ENCODE measurements around the gene SORBS2.
"Not testable (repeated sequence)": the region's sequence is repeated elsewhere in the genome, so short reads cannot be mapped to it uniquely, and the experiment has no call there.

SORBS2 gene

DNA sequence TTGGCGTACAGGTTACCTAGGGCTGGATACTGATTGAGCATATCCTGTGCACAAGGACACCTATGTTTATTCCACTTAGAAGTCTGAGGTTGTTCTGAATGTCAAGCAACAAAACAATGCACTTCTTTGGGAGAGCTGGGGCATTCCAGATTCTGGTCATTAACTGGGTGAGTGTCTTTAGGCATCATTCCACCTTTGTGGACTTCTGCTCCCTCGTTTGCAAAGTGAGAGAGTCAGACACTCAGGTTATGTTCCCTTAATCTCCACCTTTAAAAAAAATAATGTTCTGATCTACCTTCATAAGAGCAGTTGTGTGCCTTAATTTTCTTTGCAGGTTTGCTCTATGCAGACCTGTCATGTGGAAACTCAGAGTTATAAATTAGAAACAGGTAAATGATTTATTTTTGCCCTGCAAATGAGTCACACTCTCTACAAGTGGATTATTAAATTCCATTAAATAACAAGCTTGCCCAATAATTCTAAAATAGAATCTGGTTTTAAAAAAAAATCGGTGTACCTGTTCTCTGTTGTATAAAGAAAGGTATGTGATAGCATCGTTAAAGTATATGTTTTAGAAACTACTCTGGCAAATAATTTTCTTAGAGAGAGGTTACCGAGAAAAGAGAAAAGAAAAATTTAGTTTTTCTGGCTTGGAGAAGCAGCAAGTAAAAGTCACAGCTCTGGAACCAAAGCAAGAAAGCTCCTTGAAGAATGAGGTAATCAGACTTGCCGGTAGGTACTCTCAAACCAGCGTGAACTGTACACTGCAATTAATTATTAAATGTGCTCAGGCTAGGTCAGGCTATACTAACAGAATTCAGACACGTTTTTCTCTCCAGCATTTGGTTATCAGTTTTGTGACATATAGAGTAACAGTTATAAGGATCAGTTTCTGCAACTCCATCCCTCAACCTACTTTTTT, 93.2 kb downstream of the SORBS2 start:
- FAIRE-seq = no peak

DNA sequence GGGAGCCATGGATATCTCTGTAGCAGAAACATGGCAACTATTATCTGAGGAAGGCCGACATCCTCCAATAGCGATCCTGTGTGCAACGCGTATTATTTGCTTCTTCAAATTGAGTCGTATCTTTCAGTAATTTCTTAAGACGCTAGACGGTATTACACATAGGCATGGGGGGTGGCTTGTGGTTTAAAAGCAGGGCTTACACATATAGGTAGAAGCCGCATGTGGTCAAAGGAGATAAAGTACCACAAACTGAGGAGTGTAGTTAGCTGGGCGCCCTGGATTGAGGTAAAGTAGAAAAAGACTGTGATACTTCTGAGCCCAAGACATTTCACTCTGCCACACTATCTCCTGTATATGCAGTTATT, 94.6 kb downstream of the SORBS2 start:
- no peak for FAIRE-seq

More for the DNA sequence above, 93.2 kb downstream of the SORBS2 start:
- DNase-seq (ENCODE audit: insufficient read length, low spot score) = no peak

DNA sequence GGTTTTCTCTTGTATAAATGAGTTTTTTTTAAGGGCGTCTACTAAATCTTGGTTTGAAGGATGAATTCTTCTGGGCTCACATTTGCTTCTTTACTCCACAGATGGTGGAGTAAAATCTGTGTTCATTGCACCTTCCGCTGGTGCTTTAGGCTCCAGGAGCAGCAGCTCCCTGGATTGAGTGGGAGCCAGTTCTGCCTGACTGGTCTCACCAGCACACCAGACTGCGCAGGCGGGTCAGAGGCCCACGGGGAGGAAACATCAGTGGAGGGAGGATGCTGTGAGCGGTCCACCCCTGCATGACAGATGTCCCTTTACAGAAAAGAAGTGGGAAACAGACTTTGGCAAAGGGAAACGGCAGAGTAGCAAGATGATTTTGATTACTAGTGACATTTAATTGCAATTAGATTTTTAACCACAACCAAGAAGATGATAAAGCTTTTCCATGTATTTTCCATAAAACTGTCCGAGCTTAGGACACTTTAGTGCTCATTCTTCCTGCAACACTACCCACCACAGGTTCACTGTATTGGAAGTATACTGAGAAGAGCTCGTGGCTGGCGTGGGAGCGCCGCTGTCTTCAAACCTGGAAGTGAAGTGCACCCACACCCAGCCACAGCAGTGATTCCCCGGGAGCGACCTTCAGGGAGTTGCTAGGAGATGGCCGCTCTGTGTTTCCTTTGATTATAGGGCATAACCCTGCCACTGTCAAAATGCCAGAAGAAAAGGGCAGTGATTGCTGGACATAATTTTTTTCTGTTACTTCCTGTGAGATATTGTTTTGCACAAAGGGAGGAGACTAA, 95.2 kb downstream of the SORBS2 start:
- FAIRE-seq = no peak

More for the DNA sequence above, 94.6 kb downstream of the SORBS2 start:
- no peak for DNase-seq (ENCODE audit: insufficient read length, low spot score)

DNA sequence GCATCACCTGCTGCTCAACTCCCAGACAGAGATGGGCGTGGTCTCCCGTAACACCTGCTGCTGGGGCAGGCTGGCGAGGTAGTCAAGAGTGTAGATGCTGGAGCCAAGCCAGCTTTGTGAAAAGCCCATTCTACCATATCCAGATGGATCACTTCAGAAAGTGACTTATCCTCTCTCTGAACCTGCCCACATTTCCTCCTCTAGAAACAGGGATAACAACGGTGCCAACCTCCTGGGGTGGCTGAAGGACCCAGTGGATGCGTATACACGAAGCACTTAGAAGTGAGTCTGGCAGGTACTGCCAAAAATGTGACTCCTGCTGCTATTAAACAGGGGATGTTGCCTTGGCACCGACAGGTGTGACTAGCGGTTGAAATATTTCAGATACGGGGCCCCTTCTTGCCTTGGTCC, 95.8 kb downstream of the SORBS2 start:
- FAIRE-seq (no peak), DNase-seq (ENCODE audit: insufficient read length, low spot score) (no peak)

More for the DNA sequence above, 95.2 kb downstream of the SORBS2 start:
- DNase-seq (ENCODE audit: insufficient read length, low spot score) = no peak

DNA sequence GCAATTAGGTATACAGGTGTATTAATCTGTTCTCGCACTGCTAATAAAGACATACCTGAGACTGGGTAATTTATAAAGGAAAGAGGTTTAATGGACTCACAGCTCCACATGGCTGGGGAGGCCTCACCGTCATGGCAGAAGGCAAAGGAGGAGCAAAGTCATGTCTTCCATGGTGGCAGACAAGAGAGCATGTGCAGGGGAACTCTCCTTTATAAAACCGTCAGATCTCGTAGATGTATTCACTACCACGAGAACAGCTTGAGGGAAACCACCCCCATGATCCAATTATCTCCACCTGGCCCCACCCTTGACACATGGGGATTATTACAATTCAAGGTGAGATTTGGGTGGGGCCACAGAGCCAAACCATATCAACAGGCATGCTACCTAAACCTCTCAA, 97.5 kb downstream of the SORBS2 start:
- not testable (repeated sequence) for FAIRE-seq; DNase-seq (ENCODE audit: insufficient read length, low spot score)

DNA sequence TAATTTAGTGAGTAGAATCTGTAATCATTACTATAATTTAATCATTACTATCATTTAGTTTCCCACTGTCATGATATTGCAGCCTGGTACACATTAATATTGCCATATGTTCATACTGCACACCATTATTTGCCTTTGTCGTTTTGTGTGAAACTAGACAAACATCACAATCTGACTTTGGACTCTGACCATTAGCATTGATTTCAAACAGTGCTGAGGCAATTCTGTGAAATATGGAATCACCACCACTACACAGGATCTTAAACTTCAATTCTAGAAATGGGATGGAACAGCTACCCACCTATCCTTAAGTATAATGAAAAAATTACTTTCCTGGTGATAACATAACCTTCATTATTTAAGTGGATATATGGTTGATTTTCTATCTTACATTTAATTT, 98.3 kb downstream of the SORBS2 start:
- FAIRE-seq (no peak), DNase-seq (ENCODE audit: insufficient read length, low spot score) (no peak)

DNA sequence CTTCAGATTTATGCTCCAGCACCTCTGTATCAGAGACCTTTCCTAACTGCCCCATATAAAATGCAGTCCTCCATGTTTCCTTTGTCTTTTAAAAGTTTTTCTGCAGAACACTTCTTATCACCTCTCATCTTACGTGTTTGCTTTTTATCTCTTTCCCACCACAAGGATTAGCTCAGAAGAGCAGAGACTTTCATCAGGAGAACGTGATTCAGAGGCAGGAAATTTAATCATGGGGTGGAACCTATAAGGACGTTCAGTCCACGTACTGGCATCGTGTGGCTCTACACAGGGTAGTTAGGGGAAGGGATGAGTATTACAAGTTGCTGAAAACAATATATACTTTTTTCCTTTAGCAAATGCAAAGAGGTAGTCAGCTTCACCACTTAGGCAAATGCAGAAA, 98.7 kb downstream of the SORBS2 start:
- DNase-seq (ENCODE audit: insufficient read length, low spot score) (no peak), FAIRE-seq (no peak)

DNA sequence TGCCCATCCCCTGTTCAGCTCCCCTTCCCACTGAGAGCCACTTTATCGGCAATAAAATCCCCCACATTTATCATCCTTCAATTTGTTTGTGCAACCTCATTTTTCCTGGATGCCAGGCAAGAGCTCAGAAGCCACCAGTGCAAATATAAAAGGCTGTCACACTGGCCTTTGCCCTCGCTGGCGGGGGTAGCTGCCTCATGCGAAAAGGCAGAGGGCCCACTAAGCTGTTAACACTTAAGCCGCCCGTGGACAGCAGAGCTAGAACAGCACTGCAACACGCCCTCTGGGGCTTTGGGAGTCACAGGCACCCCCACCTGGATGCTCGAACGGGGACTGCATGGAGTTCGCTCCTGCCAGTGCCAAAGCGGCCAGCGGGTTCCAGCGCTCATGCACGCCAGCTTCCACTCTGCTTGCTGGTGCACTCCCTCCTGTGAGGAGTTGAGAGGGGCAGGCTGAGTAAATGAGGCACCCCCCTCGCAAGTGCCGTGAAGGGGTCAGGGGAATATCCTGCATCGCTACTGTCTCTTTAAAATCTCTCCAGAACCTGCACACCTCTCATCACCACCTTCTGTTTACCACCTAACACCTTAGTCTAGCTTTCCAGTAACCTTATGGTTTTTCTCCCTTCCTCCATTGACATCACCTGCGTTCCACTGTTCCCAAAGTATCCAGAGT, 99.5 kb downstream of the SORBS2 start:
- no peak for FAIRE-seq

DNA sequence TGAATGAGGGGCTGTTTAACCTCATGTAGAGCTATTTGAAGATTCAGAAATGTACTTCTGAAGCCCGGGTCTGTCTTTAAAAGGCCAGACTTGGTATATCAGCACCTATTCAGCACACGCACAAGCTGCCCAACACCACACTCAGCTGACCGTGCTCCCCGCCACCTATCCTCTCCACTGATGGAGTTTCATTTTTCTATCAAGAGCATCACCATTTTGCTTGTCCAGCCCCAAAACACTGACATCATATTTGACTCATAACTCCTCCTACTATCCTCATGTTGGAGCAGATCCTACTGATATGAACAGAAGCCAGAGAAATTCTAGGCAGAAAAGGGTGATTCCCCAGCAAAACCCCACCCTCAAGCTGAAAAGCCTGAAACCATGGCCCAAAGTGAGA, 100.3 kb downstream of the SORBS2 start:
- DNase-seq (ENCODE audit: insufficient read length, low spot score) (no peak), FAIRE-seq (no peak)

More for the DNA sequence above, 99.5 kb downstream of the SORBS2 start:
- DNase-seq (ENCODE audit: insufficient read length, low spot score) = no peak

DNA sequence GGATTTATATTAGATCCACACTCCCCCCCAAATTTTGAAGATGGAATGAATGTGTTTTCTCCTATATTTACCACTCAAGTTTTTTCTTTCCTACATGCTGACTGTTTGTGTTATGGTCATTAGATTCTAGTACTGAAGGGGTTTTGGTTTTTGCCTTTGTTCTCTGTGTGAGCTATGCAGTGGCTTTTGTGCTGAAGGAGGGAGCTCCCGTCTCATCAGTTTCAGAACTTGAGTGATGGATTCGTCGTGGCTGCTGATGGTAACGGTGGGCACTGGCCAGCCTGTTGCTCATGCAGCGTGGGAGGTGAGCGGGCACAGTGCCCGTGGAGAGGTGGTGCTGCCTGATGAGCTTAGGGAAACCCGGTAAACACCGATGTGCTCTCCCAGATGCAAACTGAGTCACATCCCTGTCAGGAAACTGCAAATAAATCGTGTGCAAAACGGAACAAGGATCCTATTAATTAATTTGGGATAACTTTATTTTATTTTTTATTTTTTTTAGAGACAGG, 101.5 kb downstream of the SORBS2 start:
- DNase-seq (ENCODE audit: insufficient read length, low spot score) (no peak), FAIRE-seq (no peak)

DNA sequence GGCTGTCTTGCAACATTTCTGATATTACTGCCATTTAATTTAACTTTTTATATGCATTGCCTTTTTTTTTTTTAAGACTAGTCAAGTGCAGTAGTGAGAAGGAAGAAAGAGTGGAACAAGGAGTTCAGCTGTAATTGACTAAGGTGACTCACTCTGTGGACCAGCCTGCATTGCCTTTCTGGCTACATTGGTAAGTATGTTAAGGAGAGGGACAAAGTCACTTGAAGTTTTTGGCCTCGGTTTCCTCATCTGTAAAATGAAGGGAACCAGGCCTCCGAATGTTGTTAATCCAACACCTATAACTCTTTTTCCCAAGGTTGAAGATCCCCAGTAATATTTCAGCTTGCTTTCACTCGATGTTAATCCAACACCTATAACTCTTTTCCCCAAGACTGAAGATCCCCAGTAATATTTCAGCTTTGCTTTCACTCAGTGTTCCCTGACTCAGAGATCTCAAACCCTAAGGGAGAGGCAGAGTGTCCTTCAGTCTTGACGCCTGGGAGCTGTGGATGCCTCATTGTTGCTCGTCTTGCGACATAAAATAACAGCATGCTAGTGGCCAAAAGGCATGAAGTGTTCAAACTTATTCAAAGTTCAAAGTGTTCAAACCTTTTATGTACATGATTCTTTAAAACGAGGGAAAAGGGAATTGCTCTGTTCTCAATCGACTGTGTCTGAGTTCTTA, 102.0 kb downstream of the SORBS2 start:
- no peak for FAIRE-seq
- DNase-seq (ENCODE audit: insufficient read length, low spot score) = no peak

DNA sequence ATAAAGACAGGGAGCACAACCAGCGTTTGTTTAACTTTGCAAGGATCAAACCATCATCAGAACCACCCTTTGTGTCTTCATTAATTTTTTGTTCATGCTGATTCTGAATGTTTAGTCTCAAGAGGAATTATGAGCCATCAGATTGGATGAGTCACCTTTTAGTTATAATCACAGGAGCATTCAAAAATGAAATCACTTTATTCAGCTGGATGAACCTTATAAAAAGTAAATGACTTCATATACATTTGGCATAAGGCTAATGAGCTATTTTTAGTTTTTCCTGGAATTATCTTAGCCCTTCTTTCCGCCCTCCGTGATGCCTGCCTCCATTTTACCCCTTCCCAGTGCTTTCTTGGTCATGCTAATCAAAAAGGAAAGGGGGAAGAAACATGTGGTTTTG, 103.6 kb downstream of the SORBS2 start:
- FAIRE-seq (no peak), DNase-seq (ENCODE audit: insufficient read length, low spot score) (peak; percentile 20)

DNA sequence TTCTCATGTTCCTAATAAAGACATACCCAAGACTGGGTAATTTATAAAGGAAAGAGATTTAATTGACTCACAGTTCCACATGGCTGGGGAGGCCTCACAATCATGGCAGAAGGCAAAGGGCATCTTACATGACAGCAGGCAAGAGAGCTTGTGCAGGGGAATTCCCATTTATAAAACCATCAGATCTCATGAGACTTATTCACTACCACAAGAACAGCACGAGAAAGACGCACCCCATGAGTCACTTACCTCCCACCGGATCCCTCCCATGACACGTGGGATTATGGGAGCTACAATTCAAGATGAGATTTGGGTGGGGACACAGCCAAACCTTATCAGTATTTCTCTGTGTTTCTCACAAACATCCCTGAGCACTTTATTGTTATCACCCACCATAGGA, 104.4 kb downstream of the SORBS2 start:
- not testable (repeated sequence) for DNase-seq (ENCODE audit: insufficient read length, low spot score); FAIRE-seq

DNA sequence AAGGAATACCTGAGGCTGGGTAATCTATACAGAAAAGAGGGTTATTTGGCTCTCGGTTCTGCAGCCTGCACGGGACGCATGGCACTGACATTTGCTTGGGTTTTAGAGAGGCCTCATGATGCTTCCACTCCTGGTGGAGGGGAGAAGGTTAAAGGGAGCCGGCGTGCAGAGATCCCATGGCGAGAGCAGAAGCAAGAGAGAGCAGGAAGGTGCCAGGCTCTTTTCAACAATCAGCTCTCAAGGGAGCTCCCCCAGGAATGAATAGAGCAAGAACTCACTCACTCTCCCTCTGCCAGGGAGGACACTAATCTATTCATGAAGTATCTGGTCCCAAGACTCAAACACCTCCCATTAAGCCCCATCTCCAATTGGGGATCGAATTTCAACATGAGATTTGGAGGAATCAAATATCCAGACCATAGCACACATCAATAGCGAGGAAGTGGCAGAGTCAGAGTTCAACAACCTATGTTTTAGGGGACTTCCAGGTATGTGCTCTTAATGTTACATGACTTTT, 109.8 kb downstream of the SORBS2 start:
- no peak for DNase-seq (ENCODE audit: insufficient read length, low spot score)
- FAIRE-seq = no peak

DNA sequence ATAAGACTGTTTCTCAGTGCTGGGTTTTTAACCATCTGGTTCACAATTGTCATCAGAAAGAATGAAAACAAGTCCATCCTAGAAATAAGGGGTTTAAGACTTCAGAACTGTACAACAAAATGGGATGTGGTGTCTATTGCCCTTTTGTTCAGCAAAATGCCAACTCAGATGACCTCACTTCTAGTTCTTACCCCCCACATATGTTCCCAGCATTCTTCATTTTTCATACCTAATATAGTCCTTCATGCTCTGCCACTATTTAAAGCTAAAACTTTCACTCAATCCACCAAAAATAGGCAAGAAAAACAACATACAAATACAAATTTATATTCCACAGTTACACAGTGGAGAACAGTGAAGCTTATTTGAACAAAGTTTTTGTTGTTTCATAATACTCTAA, 111.4 kb downstream of the SORBS2 start:
- FAIRE-seq (no peak), DNase-seq (ENCODE audit: insufficient read length, low spot score) (no peak)

DNA sequence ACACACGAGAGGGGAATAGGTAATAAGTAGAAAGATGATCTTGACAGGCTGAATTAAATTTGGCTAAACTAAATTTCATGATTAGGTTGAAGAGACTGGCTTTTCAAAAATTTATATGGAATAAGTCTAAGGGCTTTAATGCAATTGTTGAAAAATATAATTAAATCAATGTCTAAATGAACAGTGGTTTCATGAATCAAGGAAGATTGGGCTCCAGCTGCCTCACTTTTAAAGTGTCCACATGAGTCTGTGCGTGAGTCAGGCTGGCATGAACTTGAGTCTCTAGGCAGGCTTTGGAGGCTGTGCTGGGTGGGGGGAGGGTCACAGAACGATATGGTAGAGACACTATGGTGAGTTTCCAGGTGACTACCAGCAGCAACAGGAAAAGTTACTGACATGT, 111.9 kb downstream of the SORBS2 start:
- DNase-seq (ENCODE audit: insufficient read length, low spot score) (no peak), FAIRE-seq (no peak)

DNA sequence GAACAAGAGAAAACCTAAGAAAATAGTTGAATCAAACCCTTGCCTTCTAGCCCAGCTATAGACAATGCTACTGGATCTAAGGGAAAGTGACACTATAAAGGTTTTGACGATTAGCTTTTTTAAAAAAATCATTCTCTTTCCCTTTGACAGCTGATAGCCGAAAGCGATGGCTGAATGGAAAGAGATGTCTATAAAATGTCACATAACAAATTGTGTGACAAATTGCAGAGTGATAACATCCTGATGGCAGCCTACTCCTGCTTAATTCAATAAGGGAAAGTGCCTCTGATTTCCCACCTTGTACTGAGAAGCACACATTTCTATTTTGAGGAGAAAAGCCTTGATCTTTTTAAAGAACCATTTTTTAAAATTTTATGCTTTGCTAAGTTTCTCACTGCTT, 114.5 kb downstream of the SORBS2 start:
- FAIRE-seq (no peak), DNase-seq (ENCODE audit: insufficient read length, low spot score) (no peak)

DNA sequence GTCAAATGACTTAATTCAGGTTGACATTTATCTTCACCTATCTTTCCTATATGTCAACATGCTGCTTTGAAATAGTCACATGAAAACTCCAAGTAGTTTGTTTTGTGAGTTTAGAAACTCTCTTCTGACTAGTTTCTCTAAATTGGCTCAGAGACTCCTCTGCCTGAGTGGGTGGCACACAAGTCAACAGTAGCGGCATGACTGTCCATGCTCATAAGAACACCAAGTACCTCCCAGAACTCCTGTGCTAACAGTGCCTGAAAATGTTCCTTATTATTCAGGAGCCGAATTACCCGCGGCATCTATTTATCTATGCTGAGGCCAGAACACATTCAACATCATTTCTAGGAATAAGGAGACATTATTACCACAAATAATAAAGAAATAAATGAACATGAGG, 116.3 kb downstream of the SORBS2 start:
- DNase-seq (ENCODE audit: insufficient read length, low spot score) (no peak), FAIRE-seq (no peak)

DNA sequence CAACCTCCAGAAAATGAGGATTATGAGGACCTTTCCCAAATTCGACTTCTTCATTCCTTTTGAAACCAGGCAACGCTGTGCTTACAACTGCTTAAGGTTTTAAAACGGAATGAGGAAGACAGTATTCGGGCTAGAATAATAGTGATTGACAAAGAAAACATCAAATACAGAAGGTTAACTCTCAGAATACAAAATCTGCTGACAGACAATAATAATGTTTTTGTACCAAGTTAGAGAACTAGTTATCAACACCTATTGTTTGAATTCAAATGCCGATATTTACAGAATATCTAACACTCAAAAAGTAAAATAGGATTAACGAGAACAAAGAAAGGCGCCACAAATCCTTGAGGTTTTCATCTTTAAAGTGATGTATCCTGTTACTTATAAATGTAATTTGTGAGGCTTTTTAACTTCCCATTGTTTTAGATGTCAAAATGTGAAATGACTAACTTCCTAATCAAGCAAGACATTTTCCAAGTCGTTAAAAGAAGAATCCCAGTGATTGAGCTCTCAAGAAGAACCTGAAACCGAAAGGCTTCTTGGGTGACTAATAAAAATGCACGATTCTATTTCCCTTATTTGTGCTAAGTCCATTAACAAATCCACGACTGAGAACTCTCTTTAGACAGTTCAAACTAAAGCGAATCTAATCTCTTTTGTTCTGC, 118.3 kb downstream of the SORBS2 start:
- no peak for DNase-seq (ENCODE audit: insufficient read length, low spot score)

DNA sequence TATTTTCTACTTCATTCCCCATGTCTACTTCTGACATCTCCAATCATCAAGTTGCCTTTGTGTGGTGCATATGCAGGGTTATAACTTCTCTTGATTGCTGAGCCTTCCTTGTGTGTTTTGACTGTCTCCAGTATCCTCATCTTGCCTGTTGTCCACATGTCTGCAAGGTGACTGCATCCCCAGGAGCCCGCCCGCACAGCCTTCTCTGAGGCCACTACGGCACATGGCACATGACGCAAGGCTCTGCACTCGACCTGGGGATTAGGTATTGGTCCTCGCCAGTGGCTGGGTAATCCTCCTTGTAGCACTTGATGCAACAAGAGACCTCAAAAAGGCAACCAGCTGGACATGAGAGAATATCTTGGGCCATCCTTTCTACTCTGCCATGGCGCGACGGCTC, 122.6 kb downstream of the SORBS2 start:
- DNase-seq (ENCODE audit: insufficient read length, low spot score) (no peak), FAIRE-seq (no peak)

More for the DNA sequence above, 118.3 kb downstream of the SORBS2 start:
- no peak for FAIRE-seq

Data from HTR-8/SVneo (cell line).